ENCODE data around the gene TRIM32. TPM values are rescaled to one million over a fixed set of nuclear protein-coding genes. Genes with fewer than 3 reads are reported as not detected.

The TRIM32 gene, protein sequence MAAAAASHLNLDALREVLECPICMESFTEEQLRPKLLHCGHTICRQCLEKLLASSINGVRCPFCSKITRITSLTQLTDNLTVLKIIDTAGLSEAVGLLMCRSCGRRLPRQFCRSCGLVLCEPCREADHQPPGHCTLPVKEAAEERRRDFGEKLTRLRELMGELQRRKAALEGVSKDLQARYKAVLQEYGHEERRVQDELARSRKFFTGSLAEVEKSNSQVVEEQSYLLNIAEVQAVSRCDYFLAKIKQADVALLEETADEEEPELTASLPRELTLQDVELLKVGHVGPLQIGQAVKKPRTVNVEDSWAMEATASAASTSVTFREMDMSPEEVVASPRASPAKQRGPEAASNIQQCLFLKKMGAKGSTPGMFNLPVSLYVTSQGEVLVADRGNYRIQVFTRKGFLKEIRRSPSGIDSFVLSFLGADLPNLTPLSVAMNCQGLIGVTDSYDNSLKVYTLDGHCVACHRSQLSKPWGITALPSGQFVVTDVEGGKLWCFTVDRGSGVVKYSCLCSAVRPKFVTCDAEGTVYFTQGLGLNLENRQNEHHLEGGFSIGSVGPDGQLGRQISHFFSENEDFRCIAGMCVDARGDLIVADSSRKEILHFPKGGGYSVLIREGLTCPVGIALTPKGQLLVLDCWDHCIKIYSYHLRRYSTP
- total RNA-seq = 10.7 and 15.7 TPM in 2 replicates

DNA sequence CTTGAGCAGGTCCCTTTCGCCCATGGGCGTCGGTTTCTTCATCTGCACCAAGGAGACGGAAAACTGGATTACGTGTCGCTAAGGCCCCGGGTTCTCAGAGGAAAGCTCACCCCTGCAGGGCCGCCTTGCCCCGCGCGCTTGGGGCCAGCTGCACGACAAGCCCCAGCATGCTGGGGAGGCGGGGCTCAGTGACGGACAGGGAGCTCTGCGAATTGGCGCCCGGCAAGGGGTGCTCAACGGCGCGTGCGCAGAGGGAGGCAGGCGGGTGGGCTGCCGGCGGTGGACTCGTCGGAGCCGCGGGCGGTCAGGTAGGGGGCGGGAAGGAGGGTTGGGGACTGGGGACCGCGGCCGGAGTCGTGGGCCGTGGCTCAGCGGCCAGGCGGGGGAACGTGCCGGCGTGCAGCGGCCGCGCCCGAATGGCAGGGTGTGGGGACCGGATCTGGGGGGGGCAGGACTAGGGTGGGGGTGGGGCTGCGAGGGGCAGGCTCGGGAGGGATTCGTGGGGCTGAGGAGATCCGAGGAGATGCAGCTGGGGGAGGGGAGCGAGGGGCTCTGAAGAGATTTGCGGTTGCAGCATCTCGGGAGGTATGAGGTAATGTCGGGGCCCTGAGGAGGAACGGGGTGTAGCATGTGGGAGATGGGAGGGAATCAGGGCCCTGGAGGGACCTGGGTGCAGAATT, at the start of gene TRIM32:
TRIM32 (plus strand) TSS at position 232 of the 680 bp plus-strand sequence. CDS start 10,438 bp downstream, outside the sequence.

